H9 (cell line): ENCODE results near the gene CSNK2A2. TPM values are rescaled to one million over a fixed set of nuclear protein-coding genes. Genes with fewer than 3 reads are reported as not detected.

Experiments used
- DNase-seq: peaks from one replicate; pipeline ENCODE4 v3.0.0-alpha.2; 2017
- H2AFZ ChIP-seq: one replicate; pipeline ENCODE4 v1.6.1; 2013; ENCODE audit warnings: mild to moderate bottlenecking, low read length, control low read depth, moderate library complexity
- H2AK5ac ChIP-seq: 2 replicates; pipeline ENCODE4 v1.6.1; 2013; ENCODE audit warnings: low read length, control low read depth, mixed read lengths; ENCODE audit not compliant: insufficient read length
- H2BK120ac ChIP-seq: one replicate; pipeline ENCODE4 v1.6.1; 2013; ENCODE audit warnings: low read depth, mild to moderate bottlenecking, low read length, control low read depth, inconsistent platforms; ENCODE audit not compliant: poor library complexity, severe bottlenecking
- H2BK12ac ChIP-seq: 2 replicates; pipeline ENCODE4 v1.6.1; 2013; ENCODE audit warnings: low read length, control low read depth, mixed read lengths, low read depth; ENCODE audit not compliant: insufficient read length
- H2BK15ac ChIP-seq: 2 replicates; pipeline ENCODE4 v1.6.1; 2013; ENCODE audit warnings: low read depth, low read length, control low read depth
- H2BK20ac ChIP-seq: one replicate; pipeline ENCODE4 v1.6.1; 2013; ENCODE audit warnings: low read depth, mild to moderate bottlenecking, low read length, control low read depth, inconsistent platforms; ENCODE audit not compliant: poor library complexity, severe bottlenecking
- H2BK5ac ChIP-seq: 2 replicates; pipeline ENCODE4 v1.6.1; 2013; ENCODE audit warnings: low read length, control low read depth, mixed read lengths; ENCODE audit not compliant: insufficient read length
- H3K14ac ChIP-seq: 2 replicates; pipeline ENCODE4 v1.6.1; 2013; ENCODE audit warnings: low read length, control low read depth; ENCODE audit not compliant: insufficient read depth
- H3K18ac ChIP-seq: 2 replicates; pipeline ENCODE4 v1.6.1; 2013; ENCODE audit warnings: low read depth, mild to moderate bottlenecking, mixed read lengths, low read length, control low read depth; ENCODE audit not compliant: insufficient read length
- H3K23ac ChIP-seq: 2 replicates; pipeline ENCODE4 v1.6.1; 2013; ENCODE audit warnings: low read length, control low read depth, mixed read lengths, low read depth; ENCODE audit not compliant: insufficient read length
- H3K23me2 ChIP-seq: 2 replicates; pipeline ENCODE4 v1.6.1; 2013; ENCODE audit warnings: low read depth, mild to moderate bottlenecking, mixed read lengths, low read length, control low read depth; ENCODE audit not compliant: insufficient read length, poor library complexity, severe bottlenecking
- H3K27ac ChIP-seq: 2 replicates; pipeline ENCODE4 v1.5.1; 2013; ENCODE audit warnings: low read length, control low read depth, mixed read lengths, low read depth; ENCODE audit not compliant: insufficient read length
- H3K27me3 ChIP-seq: 2 replicates; pipeline ENCODE4 v1.6.1; 2013; ENCODE audit warnings: low read length, control low read depth, inconsistent platforms; ENCODE audit not compliant: insufficient read depth
- H3K4ac ChIP-seq: 2 replicates; pipeline ENCODE4 v1.6.1; 2013; ENCODE audit warnings: low read depth, mild to moderate bottlenecking, control low read depth, inconsistent platforms, low read length, moderate library complexity
- H3K4me1 ChIP-seq: 2 replicates; pipeline ENCODE4 v1.6.1; 2013; ENCODE audit warnings: low read length, control low read depth, inconsistent platforms; ENCODE audit not compliant: insufficient read depth
- H3K4me2 ChIP-seq: 2 replicates; pipeline ENCODE4 v1.6.1; 2013; ENCODE audit warnings: low read length, control low read depth, mixed read lengths; ENCODE audit not compliant: insufficient read length, insufficient read depth
- H3K56ac ChIP-seq: 2 replicates; pipeline ENCODE4 v1.6.1; 2013; ENCODE audit warnings: low read depth, mild to moderate bottlenecking, mixed read lengths, low read length, control low read depth; ENCODE audit not compliant: insufficient read length
- H3K79me1 ChIP-seq: 2 replicates; pipeline ENCODE4 v1.6.1; 2013; ENCODE audit warnings: low read depth, mild to moderate bottlenecking, moderate library complexity, low read length, control low read depth, inconsistent platforms; ENCODE audit not compliant: insufficient read depth, poor library complexity, severe bottlenecking
- H3K79me2 ChIP-seq: 2 replicates; pipeline ENCODE4 v1.6.1; 2013; ENCODE audit warnings: low read length, control low read depth, inconsistent platforms; ENCODE audit not compliant: insufficient read depth
- H3K9ac ChIP-seq: 2 replicates; pipeline ENCODE4 v1.6.1; 2013; ENCODE audit warnings: low read length, control low read depth, mixed read lengths; ENCODE audit not compliant: insufficient read length; ENCODE audit errors: extremely low read depth
- H3K9me3 ChIP-seq: one replicate; pipeline ENCODE4 v1.6.1; 2013; ENCODE audit warnings: low read depth, low read length, inconsistent platforms; ENCODE audit not compliant: control insufficient read depth
- H3T11ph ChIP-seq: one replicate; pipeline ENCODE4 v1.6.1; 2013; ENCODE audit warnings: mild to moderate bottlenecking, low read length, control low read depth, inconsistent platforms
- H4K20me1 ChIP-seq: one replicate; pipeline ENCODE4 v1.6.1; 2013; ENCODE audit not compliant: control insufficient read depth, insufficient read length, insufficient read depth
- H4K5ac ChIP-seq: 2 replicates; pipeline ENCODE4 v1.6.1; 2013; ENCODE audit warnings: low read depth, mild to moderate bottlenecking, mixed read lengths, low read length, control low read depth; ENCODE audit not compliant: insufficient read length
- H4K8ac ChIP-seq: replicated peaks from 2 replicates; pipeline ENCODE4 v1.6.1; 2013; ENCODE audit warnings: low read length, control low read depth, mixed read lengths, low read depth; ENCODE audit not compliant: insufficient read length
- H4K91ac ChIP-seq: 2 replicates; pipeline ENCODE4 v1.6.1; 2013; ENCODE audit warnings: low read depth, mild to moderate bottlenecking, moderate library complexity, mixed read lengths, low read length, control low read depth; ENCODE audit not compliant: insufficient read length
- H3K27ac Mint-ChIP-seq, 3 experiments: 2 replicates in 2 of 3; 3 replicates in 1 of 3; pipeline ENCODE4 v1.8.0; 2020 to 2021; ENCODE audit warnings: mixed read lengths in 3 of 3, mild to moderate bottlenecking in 1 of 3, moderate library complexity in 1 of 3
- H3K27me3 Mint-ChIP-seq: 2 replicates; pipeline ENCODE4 v1.8.0; 2021; ENCODE audit warnings: low read depth, mild to moderate bottlenecking, moderate library complexity, mixed read lengths
- H3K36me3 Mint-ChIP-seq, 3 experiments: 2 replicates in 2 of 3; 3 replicates in 1 of 3; pipeline ENCODE4 v1.8.0; 2020 to 2021; ENCODE audit warnings: low read depth in 3 of 3, mixed read lengths in 3 of 3; ENCODE audit not compliant: insufficient read depth in 1 of 3
- H3K4me1 Mint-ChIP-seq, 2 experiments: 2 replicates each; pipeline ENCODE4 v1.8.0; 2020; ENCODE audit warnings: mixed read lengths in 2 of 2
- H3K4me3 Mint-ChIP-seq, 2 experiments: 2 replicates in 1 of 2; 3 replicates in 1 of 2; pipeline ENCODE4 v1.8.0; 2020 to 2021; ENCODE audit warnings: mild to moderate bottlenecking in 2 of 2, mixed read lengths in 2 of 2, moderate library complexity in 1 of 2
- H3K9me3 Mint-ChIP-seq, 2 experiments: 2 replicates in 1 of 2; 3 replicates in 1 of 2; pipeline ENCODE4 v1.8.0; 2020; ENCODE audit warnings: mild to moderate bottlenecking in 2 of 2, mixed read lengths in 2 of 2, moderate library complexity in 1 of 2
- CTCF ChIP-seq: fragments of 200-600 bp; sonication (generic); conservative IDR thresholded peaks from 3 replicates; pipeline ENCODE4 v1.8.0; 2021; ENCODE audit warnings: antibody characterized with exemption, mild to moderate bottlenecking
- WGBS: extraction: QIAGEN DNeasy Blood & Tissue Kit; methylation state at CpG from one replicate; pipeline ENCODE4 v1.1.7; 2013; ENCODE audit warnings: missing lambda C conversion rate, low lambda C conversion rate, mixed read lengths; ENCODE audit not compliant: insufficient read length; ENCODE audit errors: extremely low coverage; 5-methylcytosine and 5-hydroxymethylcytosine counted together
- total RNA-seq: library from RNA; stranded (reverse); gene quantifications from 2 replicates; pipeline ENCODE4 v1.2.1, GENCODE V29; 2021

The CSNK2A2 gene
- total RNA-seq, 1 experiment from 2014 or later, result 134 TPM

- no CpG with 5 or more reads among the region's 5 CpGs for WGBS
- H3K4me1 Mint-ChIP-seq, result no peaks in the 10 kb centered on the region
Observed at GRCh38 chr16:58176608-58177352, 21.1 kb downstream of the CSNK2A2 start.

More at GRCh38 chr16:58176608-58177352, 21.1 kb downstream of the CSNK2A2 start:
- H3K79me2 ChIP-seq, result peaks cover 1% of the 10 kb centered on the region; the same call in 1 of the 2 replicates
- H3K14ac ChIP-seq, result no peak overlapping the region
- H3K36me3 Mint-ChIP-seq, result peaks cover 14 to 87% (median 74%) of the 10 kb centered on the region in 3 experiments
- no peaks in the 10 kb centered on the region for H4K20me1 ChIP-seq
- no peaks in the 10 kb centered on the region for H3K4me1 ChIP-seq
- no peak overlapping the region for H3K18ac ChIP-seq
- no peak overlapping the region for H2BK12ac ChIP-seq
- TF ChIP-seq CTCF, result no peak
- no peaks in the 10 kb centered on the region for H3K27me3 Mint-ChIP-seq
- no peak overlapping the region for H3T11ph ChIP-seq
- no peak overlapping the region for H2BK5ac ChIP-seq
- H3K23me2 ChIP-seq, result no peaks in the 10 kb centered on the region
- H3K79me1 ChIP-seq, result peaks cover 10% of the 10 kb centered on the region
- H2BK20ac ChIP-seq, result no peak overlapping the region
- no peaks in the 10 kb centered on the region for H3K9me3 ChIP-seq
- no peak overlapping the region for H3K4me3 Mint-ChIP-seq
- H4K8ac ChIP-seq, result no peak overlapping the region
- H4K5ac ChIP-seq, result no peak overlapping the region
- no peak overlapping the region for H2AK5ac ChIP-seq
- no peak overlapping the region for H3K9ac ChIP-seq
- H3K27ac Mint-ChIP-seq, result peak overlapping the region; percentile 10 to 40 (median 15); a peak in 2 of 7 replicates
- H3K4me2 ChIP-seq, result no peak overlapping the region
- no peaks in the 10 kb centered on the region for H3K27me3 ChIP-seq
- no peaks in the 10 kb centered on the region for H3K9me3 Mint-ChIP-seq
- H2BK120ac ChIP-seq, result no peak overlapping the region
- H3K23ac ChIP-seq, result no peak overlapping the region
- no peak overlapping the region for H2BK15ac ChIP-seq
- no peak overlapping the region for H3K4ac ChIP-seq
- no peak overlapping the region for H3K56ac ChIP-seq
- H2AFZ ChIP-seq, result no peak overlapping the region
- DNase-seq, result no peak
- H4K91ac ChIP-seq, result no peak overlapping the region
- H3K27ac ChIP-seq, result no peak overlapping the region
